HCT116 (cell line): ENCODE results near the gene FAM20C. TPM values are rescaled to one million over a fixed set of nuclear protein-coding genes. Genes with fewer than 3 reads are reported as not detected.
"Not testable (repeated sequence)": the region's sequence is repeated elsewhere in the genome, so short reads cannot be mapped to it uniquely, and the experiment has no call there.

Experiments
- ATAC-seq: fragments of 200-7000 bp; cut with Tn5 transposase; 2 replicates; pipeline ENCODE4 v1.9.1; 2020; ENCODE audit warnings: mild to moderate bottlenecking, moderate library complexity
- BruUV-seq: library from RNA; stranded (reverse); fragments of 400-500 nt; replicated peaks from 2 replicates; lab custom pipeline; 2021; lab: Mats Ljungman, UMichigan
- CTCF ChIA-PET: fragments of 300-600 bp; sonication (Branson Sonifier 250); formaldehyde crosslinking; loops from one replicate; lab custom pipeline; 2021; ENCODE audit warnings: antibody characterized with exemption; lab: Charles Lee
- POLR2A ChIA-PET: fragments of 300-600, 350-600 bp; sonication (Branson Sonifier 250); formaldehyde crosslinking; loops from one replicate; lab custom pipeline; 2021; ENCODE audit warnings: antibody characterized with exemption; lab: Charles Lee
- RAD21 ChIA-PET, 2 experiments: fragments of 300-600 bp; sonication (Branson Sonifier 250); formaldehyde crosslinking; loops; one replicate each; lab custom pipeline; 2023; ENCODE audit warnings: low total read pairs in 2 of 2; ENCODE audit not compliant: uncharacterized antibody in 2 of 2, unreplicated experiment in 2 of 2, low non-redundant PET in 1 of 2; lab: Charles Lee
- DNase-seq: peaks from one replicate; pipeline ENCODE4 v3.0.0-alpha.2; 2010; ENCODE audit warnings: low read depth, low spot score
- H2AFZ ChIP-seq: fragments of 200-600 bp; shearing (Covaris generic), sonication (generic); 2 replicates; pipeline ENCODE4 v1.6.1; 2017; ENCODE audit warnings: low read depth, mixed run types, mixed read lengths, antibody characterized with exemption, low read length; ENCODE audit not compliant: poor library complexity, severe bottlenecking
- H3K27ac ChIP-seq: 2 replicates; pipeline ENCODE4 v1.5.1; 2012; ENCODE audit warnings: low read depth, low read length
- H3K27me3 ChIP-seq: fragments of 200-600 bp; sonication (generic); 2 replicates; pipeline ENCODE4 v1.6.1; 2016; ENCODE audit warnings: mixed run types, low read length, mixed read lengths; ENCODE audit not compliant: insufficient read depth
- H3K36me3 ChIP-seq, 2 experiments: fragments of 200-500 bp in 1 of 2; fragments of 200-600 bp in 1 of 2; sonication (Bioruptor generic) in 1 of 2; sonication (generic) in 1 of 2; 2 replicates each; pipeline versions ENCODE4 v1.5.1 to v1.6.1; 2014 to 2016; ENCODE audit warnings: low read length in 2 of 2, inconsistent platforms in 1 of 2, mixed read lengths in 1 of 2, mixed run types in 1 of 2; ENCODE audit not compliant: insufficient read depth in 2 of 2, control insufficient read depth in 1 of 2
- H3K4me1 ChIP-seq, 2 experiments: fragments of 200-600 bp in 1 of 2; sonication (generic) in 1 of 2; 2 replicates each; pipeline versions ENCODE4 v1.5.1 to v1.6.1; 2012 to 2017; ENCODE audit warnings: low read length in 2 of 2, inconsistent platforms in 1 of 2, mild to moderate bottlenecking in 1 of 2, mixed read lengths in 1 of 2, mixed run types in 1 of 2, moderate library complexity in 1 of 2; ENCODE audit not compliant: insufficient read depth in 2 of 2, control insufficient read depth in 1 of 2
- H3K4me2 ChIP-seq: fragments of 200-600 bp; sonication (generic); 2 replicates; pipeline ENCODE4 v1.6.1; 2017; ENCODE audit warnings: mixed run types, low read length, mixed read lengths
- H3K4me3 ChIP-seq, 2 experiments: fragments of 200-600 bp in 1 of 2; sonication (generic) in 1 of 2; replicated peaks in 1 of 2; 2 replicates each; pipeline ENCODE4 v1.5.1; 2011 to 2016; ENCODE audit warnings: low read length in 2 of 2, control low read depth in 1 of 2, low read depth in 1 of 2, mild to moderate bottlenecking in 1 of 2, mixed read lengths in 1 of 2, mixed run types in 1 of 2
- H3K79me2 ChIP-seq: fragments of 200-600 bp; sonication (generic); 2 replicates; pipeline ENCODE4 v1.6.1; 2017; ENCODE audit warnings: mild to moderate bottlenecking, mixed run types, low read length, moderate library complexity, mixed read lengths; ENCODE audit not compliant: insufficient read depth
- H3K9ac ChIP-seq: fragments of 200-600 bp; sonication (generic); 2 replicates; pipeline ENCODE4 v1.6.1; 2016; ENCODE audit warnings: low read length, mixed read lengths
- H3K9me2 ChIP-seq: fragments of 200-600 bp; sonication (generic), shearing (Covaris generic); 2 replicates; pipeline ENCODE4 v1.6.1; 2017; ENCODE audit warnings: mixed run types, mild to moderate bottlenecking, moderate library complexity; ENCODE audit not compliant: insufficient read depth
- H3K9me3 ChIP-seq, 2 experiments: fragments of 200-500 bp in 1 of 2; fragments of 200-600 bp in 1 of 2; sonication (Bioruptor generic) in 1 of 2; sonication (generic) in 1 of 2; 2 replicates each; pipeline ENCODE4 v1.6.1; 2014 to 2017; ENCODE audit warnings: low read length in 2 of 2, mixed read lengths in 2 of 2, inconsistent platforms in 1 of 2, low read depth in 1 of 2, mild to moderate bottlenecking in 1 of 2, mixed run types in 1 of 2, moderate library complexity in 1 of 2; ENCODE audit not compliant: control insufficient read depth in 1 of 2, insufficient read depth in 1 of 2
- H4K20me1 ChIP-seq: fragments of 200-600 bp; sonication (generic), shearing (Covaris generic); 2 replicates; pipeline ENCODE4 v1.6.1; 2017; ENCODE audit warnings: mixed run types, mild to moderate bottlenecking, moderate library complexity; ENCODE audit not compliant: insufficient read depth
- ATF3 ChIP-seq: IDR thresholded peaks from 2 replicates; pipeline ENCODE4 v1.6.1; 2012
- CBX3 ChIP-seq: IDR thresholded peaks from 2 replicates; pipeline ENCODE4 v1.6.1; 2012; ENCODE audit warnings: low read depth
- CEBPB ChIP-seq: IDR thresholded peaks from 2 replicates; pipeline ENCODE4 v1.6.1; 2012; ENCODE audit warnings: low read depth
- CTCF ChIP-seq, 3 experiments: fragments of 200-600 bp in 1 of 3; sonication (generic) in 1 of 3; IDR thresholded peaks in 2 of 3; conservative IDR thresholded peaks in 1 of 3; 2 replicates each; pipeline ENCODE4 v1.5.1; 2012 to 2017; ENCODE audit warnings: low read depth in 2 of 3, low read length in 2 of 3, antibody characterized with exemption in 1 of 3, borderline replicate concordance in 1 of 3, control low read depth in 1 of 3, mild to moderate bottlenecking in 1 of 3, mixed read lengths in 1 of 3, mixed run types in 1 of 3, moderate library complexity in 1 of 3; ENCODE audit not compliant: insufficient read depth in 1 of 3
- EZH2 ChIP-seq: fragments of 200-600 bp; sonication (generic); IDR thresholded peaks from 2 replicates; pipeline ENCODE4 v1.6.1; 2017; ENCODE audit warnings: antibody characterized with exemption, mixed run types
- EZH2phosphoT487 ChIP-seq: fragments of 200-600 bp; IDR thresholded peaks from 2 replicates; pipeline ENCODE4 v1.6.1; 2018; ENCODE audit warnings: antibody characterized with exemption, borderline replicate concordance
- SIN3A ChIP-seq: IDR thresholded peaks from 2 replicates; pipeline ENCODE4 v1.6.1; 2012; ENCODE audit warnings: low read depth
- SRF ChIP-seq: IDR thresholded peaks from 2 replicates; pipeline ENCODE4 v1.6.1; 2012; ENCODE audit warnings: low read depth
- TCF7L2 ChIP-seq: IDR thresholded peaks from 2 replicates; pipeline ENCODE4 v1.7.0; 2011; ENCODE audit warnings: borderline replicate concordance, inconsistent platforms; ENCODE audit not compliant: insufficient read depth, insufficient read length; ENCODE audit errors: extremely low read depth
- intact Hi-C: fragments of 100-400 bp; cut with micrococcal nuclease; formaldehyde crosslinking; loops from 2 replicates; pipeline ENCODE4 v1.10.0; 2022
- total RNA-seq: library from RNA; stranded (reverse); gene quantifications from one replicate; pipeline ENCODE4 v1.2.1, GENCODE V29; 2021; ENCODE audit not compliant: unreplicated experiment

Gene FAM20C
- total RNA-seq, 1 experiment from 2014 or later = 27.1 TPM

DNA sequence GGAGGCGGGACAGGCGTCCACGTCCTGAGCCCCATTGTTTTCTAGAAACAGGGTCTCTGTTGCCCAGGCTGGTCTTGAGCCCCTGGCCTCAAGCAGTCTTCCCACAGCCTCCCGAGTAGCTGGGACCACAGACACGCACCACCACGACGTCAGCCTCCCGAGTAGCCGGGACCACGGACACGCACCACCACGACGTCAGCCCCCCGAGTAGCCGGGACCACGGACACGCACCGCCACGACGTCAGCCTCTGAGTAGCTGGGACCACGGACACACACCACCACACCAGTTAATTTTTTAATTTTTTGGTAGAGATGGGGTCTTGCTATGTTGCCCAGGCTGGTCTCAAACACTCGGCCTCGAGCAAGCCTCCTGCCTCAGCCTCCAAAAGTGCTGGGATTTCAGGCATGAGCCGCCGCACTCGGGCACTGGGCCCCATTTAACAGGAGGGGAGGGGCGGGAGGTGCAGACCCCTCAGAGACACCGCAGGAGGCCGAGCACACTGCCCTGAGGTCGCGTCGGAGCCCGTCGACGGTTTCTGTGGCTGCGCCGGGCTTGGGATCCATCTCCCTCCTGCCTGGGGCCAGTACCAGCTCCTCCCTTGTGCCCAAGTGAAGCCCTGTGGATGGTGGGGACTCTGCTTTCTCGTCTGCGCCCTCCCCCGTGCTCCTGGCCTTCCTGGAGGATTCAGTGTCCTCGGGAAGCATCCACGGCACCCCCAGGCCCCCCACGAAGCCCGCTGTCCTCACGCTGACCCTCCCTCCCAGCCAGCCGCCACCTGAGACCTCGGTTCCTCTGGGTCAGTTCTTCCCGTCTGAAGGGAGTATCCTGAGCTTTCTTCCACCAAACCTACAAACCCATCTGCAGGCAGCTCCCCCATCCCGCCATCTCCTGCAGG, 13.0 kb downstream of the FAM20C start (continued):
- no peak for TF ChIP-seq CTCF (IDR thresholded peaks at IDR 0.05 in 2 of 3, conservative IDR thresholded peaks at IDR 0.05 in 1 of 3; ENCODE audit: borderline replicate concordance in 1 of 3, insufficient read depth in 1 of 3, low read depth in 2 of 3, low read length in 2 of 3)
- no peak for TF ChIP-seq SIN3A
- no peak for TF ChIP-seq TCF7L2
- no peak for TF ChIP-seq EZH2
- TF ChIP-seq CBX3 = no peak
- no peak for TF ChIP-seq EZH2phosphoT487
- TF ChIP-seq SRF = no peak
- TF ChIP-seq CEBPB = no peak
- TF ChIP-seq ATF3 = no peak

DNA sequence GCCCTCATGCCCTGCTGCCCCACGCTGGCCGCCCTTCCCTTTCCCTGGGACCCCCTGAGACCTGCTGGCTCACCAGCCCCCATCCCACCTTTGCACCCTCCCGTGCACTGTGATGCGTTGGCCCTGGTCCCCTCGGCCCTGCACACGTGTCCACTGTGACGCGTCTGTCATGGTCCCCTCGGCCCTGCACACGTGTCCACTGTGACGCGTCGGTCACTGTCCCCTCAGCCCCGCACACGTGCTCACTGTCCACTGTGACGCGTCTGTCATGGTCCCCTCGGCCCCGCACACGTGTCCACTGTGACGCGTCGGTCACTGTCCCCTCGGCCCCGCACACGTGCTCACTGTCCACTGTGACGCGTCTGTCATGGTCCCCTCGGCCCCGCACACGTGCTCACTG, 14.0 kb downstream of the FAM20C start:
- H3K36me3 ChIP-seq, POLR2A ChIA-PET, H3K9ac ChIP-seq, H4K20me1 ChIP-seq, ATAC-seq, H3K9me3 ChIP-seq, H3K27me3 ChIP-seq, RAD21 ChIA-PET, CTCF ChIA-PET, BruUV-seq, H3K79me2 ChIP-seq, H3K27ac ChIP-seq, H3K4me3 ChIP-seq, H3K4me2 ChIP-seq, H3K9me2 ChIP-seq, H2AFZ ChIP-seq, intact Hi-C loops, DNase-seq, H3K4me1 ChIP-seq: not testable (repeated sequence)
